Lung (tissue), 12 donors: ENCODE measurements around the gene ID4. TPM values are rescaled to one million over a fixed set of nuclear protein-coding genes. Genes with fewer than 3 reads are reported as not detected.
A peak's percentile ranks its signal among the peaks of the same experiment; 100 is the strongest.

Source experiments
- ATAC-seq: fragments of 200-7000 bp; cut with Tn5 transposase; one replicate; pipeline ENCODE4 v1.9.1; 2020; ENCODE audit warnings: moderate number of reproducible peaks; ENCODE audit not compliant: insufficient read depth, low FRiP score
- DNase-seq, 3 donors: peaks; one replicate each; pipeline ENCODE4 v3.0.0-alpha.2; 2013 to 2017
- H3K27ac ChIP-seq, 2 donors: one replicate each; pipeline ENCODE4 v1.5.1; 2013; ENCODE audit warnings: mild to moderate bottlenecking in 2 of 2, moderate library complexity in 2 of 2, control low read depth in 1 of 2, inconsistent platforms in 1 of 2, low read depth in 1 of 2, low read length in 1 of 2
- H3K27me3 ChIP-seq, 3 donors: one replicate each; pipeline ENCODE4 v1.5.1; 2013; ENCODE audit warnings: low read length in 2 of 3; ENCODE audit not compliant: control insufficient read depth in 3 of 3, insufficient read depth in 3 of 3
- H3K36me3 ChIP-seq, 4 donors: one replicate each; pipeline ENCODE4 v1.5.1; 2013; ENCODE audit warnings: low read length in 4 of 4, mild to moderate bottlenecking in 1 of 4, moderate library complexity in 1 of 4; ENCODE audit not compliant: control insufficient read depth in 4 of 4, insufficient read depth in 4 of 4
- H3K4me1 ChIP-seq, 5 donors: one replicate each; pipeline ENCODE4 v1.5.1; 2013; ENCODE audit warnings: low read length in 5 of 5, mild to moderate bottlenecking in 2 of 5, moderate library complexity in 1 of 5; ENCODE audit not compliant: control insufficient read depth in 5 of 5, insufficient read depth in 5 of 5
- H3K4me3 ChIP-seq: one replicate; pipeline ENCODE4 v1.5.1; 2013; ENCODE audit warnings: mild to moderate bottlenecking, control low read depth, moderate library complexity
- H3K9ac ChIP-seq, 2 donors: one replicate each; pipeline ENCODE4 v1.5.1; 2013; ENCODE audit warnings: low read length in 2 of 2, control low read depth in 1 of 2; ENCODE audit not compliant: insufficient read depth in 1 of 2
- H3K9me3 ChIP-seq, 4 donors: one replicate each; pipeline ENCODE4 v1.5.1; 2013; ENCODE audit warnings: low read length in 3 of 4, mild to moderate bottlenecking in 1 of 4, moderate library complexity in 1 of 4; ENCODE audit not compliant: control insufficient read depth in 4 of 4, insufficient read depth in 3 of 4
- CTCF ChIP-seq: IDR thresholded peaks from 2 replicates; pipeline ENCODE4 v1.5.1; 2012; ENCODE audit warnings: mild to moderate bottlenecking; ENCODE audit errors: control extremely low read depth, extremely low read depth
- WGBS, 2 donors: extraction: QIAGEN DNeasy Blood & Tissue Kit; methylation state at CpG; one replicate each; pipeline ENCODE4 v1.1.7; 2013; 5-methylcytosine and 5-hydroxymethylcytosine counted together
- polyA plus RNA-seq, 2 donors: library from polyadenylated mRNA; stranded (reverse); fragments of 200-250 nt; gene quantifications; one replicate each; pipeline ENCODE4 v1.2.1, GENCODE V29; 2013
- total RNA-seq, 2 donors: library from RNA; depleted of rRNA in 1 of 2; stranded (reverse); fragments of >200 nt in 1 of 2; gene quantifications; one replicate each; pipeline ENCODE4 v1.2.1, GENCODE V29; 2014 to 2021
- donor health status: control.
- donor health status: control.
- donor health status: Bipolar disorder and iron deficiency.
- donor health status: healthy.
- donor health status: DM: yes; HTN: yes; CAD: no.

Gene ID4
- total and polyA plus RNA-seq, 4 donors = 23.9 to 66.5 (median 39.2) TPM

- H3K9ac ChIP-seq = peak overlapping the region; percentile 68 to 90
- no peak for TF ChIP-seq CTCF
- H3K36me3 ChIP-seq = peaks cover 0 to 5% (median 0%) of the 10 kb centered on the region in 4 donors
- WGBS, 2 donors = 2% methylated on average over 76 to 122 of the region's 122 CpGs
- H3K4me1 ChIP-seq = peaks cover 0 to 23% (median 10%) of the 10 kb centered on the region in 5 donors
- H3K9me3 ChIP-seq = peaks cover 0 to 6% (median 0%) of the 10 kb centered on the region in 4 donors
- DNase-seq = peak; percentile 53 to 70 (median 56)
- ATAC-seq = peak; percentile 12
- H3K27me3 ChIP-seq = no peaks in the 10 kb centered on the region
- peak overlapping the region; percentile 61 to 93 for H3K27ac ChIP-seq
- H3K4me3 ChIP-seq = peak overlapping the region; percentile 80
These were observed 606 bp downstream of the ID4 start for GRCh38 chr6:19837511-19838441.

GRCh38 chr6:19838442-19839236 lies 1.5 kb downstream of the ID4 start:
- no peak for TF ChIP-seq CTCF

GRCh38 chr6:19839237-19839546 lies 2.0 kb downstream of the ID4 start:
- peaks cover 0 to 6% (median 0%) of the 10 kb centered on the region in 4 donors for H3K9me3 ChIP-seq
- peak overlapping the region; percentile 69 to 90 for H3K9ac ChIP-seq
- ATAC-seq = no peak
- peak overlapping the region; percentile 80 for H3K4me3 ChIP-seq
- H3K36me3 ChIP-seq = peaks cover 0 to 5% (median 0%) of the 10 kb centered on the region in 4 donors
- peak overlapping the region in 1 of 2 donors; percentile 93 for H3K27ac ChIP-seq
- no peak for TF ChIP-seq CTCF
- DNase-seq = no peak
- H3K27me3 ChIP-seq = no peaks in the 10 kb centered on the region
- 4 to 5% methylated on average over 7 of the region's 7 CpGs for whole genome bisulfite sequencing, 2 donors
- H3K4me1 ChIP-seq = peaks cover 0 to 26% (median 11%) of the 10 kb centered on the region in 5 donors

More at GRCh38 chr6:19838442-19839236, 1.5 kb downstream of the ID4 start:
- peak overlapping the region; percentile 61 to 93 for H3K27ac ChIP-seq
- H3K27me3 ChIP-seq = no peaks in the 10 kb centered on the region
- peaks cover 0 to 6% (median 0%) of the 10 kb centered on the region in 4 donors for H3K9me3 ChIP-seq
- WGBS, 2 donors = 1% methylated on average over 61 to 63 of the region's 63 CpGs
- DNase-seq = peak; percentile 59 to 78 (median 71)
- peak overlapping the region; percentile 79 to 90 for H3K9ac ChIP-seq
- H3K36me3 ChIP-seq = peaks cover 0 to 5% (median 0%) of the 10 kb centered on the region in 4 donors
- no peak for ATAC-seq
- H3K4me1 ChIP-seq = peaks cover 0 to 26% (median 10%) of the 10 kb centered on the region in 5 donors
- H3K4me3 ChIP-seq = peak overlapping the region; percentile 80
